Measurements from ENCODE around the gene GPR152.

The GPR152 gene

DNA sequence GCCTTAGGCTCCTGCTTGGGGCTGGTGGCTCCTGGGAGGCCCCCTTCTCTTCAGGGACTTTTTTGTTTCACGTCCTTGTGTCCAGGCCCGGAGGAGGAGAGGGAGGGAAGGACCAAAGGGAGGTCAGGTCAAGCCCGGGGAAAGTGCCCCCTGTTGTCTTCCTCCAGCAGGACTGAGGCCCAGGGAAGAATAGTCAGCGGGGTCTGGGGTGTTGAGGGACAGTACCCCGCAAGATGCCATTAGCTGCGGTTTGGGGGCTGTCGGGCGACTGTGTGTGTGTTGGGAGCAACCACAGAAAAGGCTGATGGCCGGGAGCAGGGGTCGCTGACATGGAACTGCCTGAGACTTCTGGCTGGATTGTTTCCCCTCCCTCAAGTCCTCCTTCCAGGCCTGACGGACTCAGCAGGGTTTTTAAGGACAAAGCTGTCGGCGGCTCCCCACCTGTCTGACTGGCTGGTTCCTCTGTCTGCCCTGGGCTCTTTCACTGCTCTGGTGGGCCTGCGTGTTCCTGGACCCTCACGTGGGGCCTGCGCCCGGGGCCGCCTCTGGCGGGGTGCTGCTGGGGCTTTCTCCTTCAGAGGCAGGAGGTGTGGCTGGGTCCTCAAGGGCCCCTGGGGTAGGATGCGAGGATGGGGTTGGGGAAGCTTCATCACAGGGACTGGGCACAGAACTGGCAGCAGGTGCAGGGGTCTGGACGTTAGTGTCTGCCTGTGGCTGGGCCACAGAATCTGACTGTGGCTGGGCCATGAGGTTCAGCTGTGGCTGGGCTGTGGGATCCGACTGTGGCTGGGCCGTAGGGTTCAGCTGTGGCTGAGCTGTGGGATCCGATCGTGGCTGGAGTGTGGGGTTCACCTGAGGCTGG lies 1.5 kb downstream of the GPR152 start:
- TF ChIP-seq, protein P1, sequence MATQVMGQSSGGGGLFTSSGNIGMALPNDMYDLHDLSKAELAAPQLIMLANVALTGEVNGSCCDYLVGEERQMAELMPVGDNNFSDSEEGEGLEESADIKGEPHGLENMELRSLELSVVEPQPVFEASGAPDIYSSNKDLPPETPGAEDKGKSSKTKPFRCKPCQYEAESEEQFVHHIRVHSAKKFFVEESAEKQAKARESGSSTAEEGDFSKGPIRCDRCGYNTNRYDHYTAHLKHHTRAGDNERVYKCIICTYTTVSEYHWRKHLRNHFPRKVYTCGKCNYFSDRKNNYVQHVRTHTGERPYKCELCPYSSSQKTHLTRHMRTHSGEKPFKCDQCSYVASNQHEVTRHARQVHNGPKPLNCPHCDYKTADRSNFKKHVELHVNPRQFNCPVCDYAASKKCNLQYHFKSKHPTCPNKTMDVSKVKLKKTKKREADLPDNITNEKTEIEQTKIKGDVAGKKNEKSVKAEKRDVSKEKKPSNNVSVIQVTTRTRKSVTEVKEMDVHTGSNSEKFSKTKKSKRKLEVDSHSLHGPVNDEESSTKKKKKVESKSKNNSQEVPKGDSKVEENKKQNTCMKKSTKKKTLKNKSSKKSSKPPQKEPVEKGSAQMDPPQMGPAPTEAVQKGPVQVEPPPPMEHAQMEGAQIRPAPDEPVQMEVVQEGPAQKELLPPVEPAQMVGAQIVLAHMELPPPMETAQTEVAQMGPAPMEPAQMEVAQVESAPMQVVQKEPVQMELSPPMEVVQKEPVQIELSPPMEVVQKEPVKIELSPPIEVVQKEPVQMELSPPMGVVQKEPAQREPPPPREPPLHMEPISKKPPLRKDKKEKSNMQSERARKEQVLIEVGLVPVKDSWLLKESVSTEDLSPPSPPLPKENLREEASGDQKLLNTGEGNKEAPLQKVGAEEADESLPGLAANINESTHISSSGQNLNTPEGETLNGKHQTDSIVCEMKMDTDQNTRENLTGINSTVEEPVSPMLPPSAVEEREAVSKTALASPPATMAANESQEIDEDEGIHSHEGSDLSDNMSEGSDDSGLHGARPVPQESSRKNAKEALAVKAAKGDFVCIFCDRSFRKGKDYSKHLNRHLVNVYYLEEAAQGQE (IDR thresholded peaks at IDR 0.05; ENCODE audit: insufficient read depth in 1 of 2, low read depth in 2 of 2, low read length in 2 of 2): no peak
- no peak for TF ChIP-seq SIN3A (IDR thresholded peaks at IDR 0.05; ENCODE audit: borderline replicate concordance, insufficient read depth, low read length)
- no peak for TF ChIP-seq FOXP2 (optimal IDR thresholded peaks at IDR 0.05; ENCODE audit: borderline replicate concordance, extremely low read depth, extremely low read length, insufficient read depth)
- no peak for TF ChIP-seq POLR2AphosphoS5 (IDR thresholded peaks at IDR 0.05; ENCODE audit: low read depth, low read length)
- no peak for TF ChIP-seq TAF1 (IDR thresholded peaks at IDR 0.05; ENCODE audit: borderline replicate concordance, insufficient read depth, low read length)

DNA sequence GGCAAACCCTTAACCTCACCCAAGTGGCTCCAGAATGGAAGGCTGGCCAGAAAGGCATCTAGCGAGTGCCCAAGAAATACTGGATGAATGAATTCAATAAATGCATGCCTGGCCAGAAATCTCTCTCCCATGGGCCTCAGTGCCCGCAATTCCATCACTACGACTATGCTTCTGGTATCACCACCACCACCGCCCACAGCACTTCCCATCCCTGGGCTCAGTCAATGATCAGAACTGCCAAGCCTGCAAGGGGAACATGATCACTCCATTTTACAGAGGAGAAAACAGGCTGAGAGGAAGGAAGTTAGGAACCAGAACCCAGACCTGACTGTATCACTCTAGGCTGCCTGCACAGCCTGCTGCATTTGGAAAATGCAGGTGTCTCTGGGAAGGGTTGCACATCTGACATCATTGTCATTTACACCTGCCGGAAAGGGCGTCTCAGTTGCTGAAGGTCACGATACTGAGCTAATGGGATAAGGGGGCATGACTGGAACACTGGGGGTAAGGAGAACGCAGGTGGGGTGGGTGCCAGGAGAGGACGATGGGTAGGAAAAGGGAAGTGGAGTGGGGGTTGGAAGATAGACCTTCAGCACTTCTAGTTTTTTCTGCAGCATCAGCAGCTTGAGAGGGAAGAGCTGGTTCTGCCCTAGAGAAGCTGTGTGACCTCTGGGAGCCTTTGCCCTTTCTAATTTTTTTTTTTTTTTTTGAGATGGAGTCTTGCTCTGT lies 3.2 kb downstream of the GPR152 start:
- TF ChIP-seq TAF1 (IDR thresholded peaks at IDR 0.05; ENCODE audit: borderline replicate concordance, insufficient read depth, low read length) (no peak), SIN3A (IDR thresholded peaks at IDR 0.05; ENCODE audit: borderline replicate concordance, insufficient read depth, low read length) (no peak), FOXP2 (optimal IDR thresholded peaks at IDR 0.05; ENCODE audit: borderline replicate concordance, extremely low read depth, extremely low read length, insufficient read depth) (no peak), POLR2AphosphoS5 (IDR thresholded peaks at IDR 0.05; ENCODE audit: low read depth, low read length) (no peak)
- TF ChIP-seq, protein P1 (IDR thresholded peaks at IDR 0.05; ENCODE audit: insufficient read depth in 1 of 2, low read depth in 2 of 2, low read length in 2 of 2): no peak

DNA sequence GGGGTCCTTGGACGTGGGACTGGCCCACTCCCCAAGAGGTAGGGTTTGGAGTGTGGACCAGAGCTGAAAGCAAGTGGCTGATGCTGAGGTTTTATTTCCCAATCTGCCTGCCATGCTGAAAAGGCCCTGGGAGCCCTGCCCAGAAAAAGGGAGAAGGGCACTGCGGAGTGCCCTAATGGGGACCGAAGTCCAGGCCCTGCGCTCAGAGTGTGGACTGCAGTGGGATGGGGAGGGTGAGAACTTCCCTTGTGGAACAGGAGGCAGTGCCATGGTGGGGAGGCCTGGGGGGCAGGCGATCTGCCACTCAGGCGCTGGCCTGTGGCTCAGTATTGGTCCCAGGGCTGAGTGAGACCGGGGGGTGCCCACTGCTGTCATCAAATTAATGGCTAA lies 4.3 kb downstream of the GPR152 start:
- no peak for TF ChIP-seq FOXP2 (optimal IDR thresholded peaks at IDR 0.05; ENCODE audit: borderline replicate concordance, extremely low read depth, extremely low read length, insufficient read depth)
- TF ChIP-seq TAF1 (IDR thresholded peaks at IDR 0.05; ENCODE audit: borderline replicate concordance, insufficient read depth, low read length): no peak
- no peak for TF ChIP-seq SIN3A (IDR thresholded peaks at IDR 0.05; ENCODE audit: borderline replicate concordance, insufficient read depth, low read length)
- TF ChIP-seq, protein P1 (IDR thresholded peaks at IDR 0.05; ENCODE audit: insufficient read depth in 1 of 2, low read depth in 2 of 2, low read length in 2 of 2): no peak
- no peak for TF ChIP-seq POLR2AphosphoS5 (IDR thresholded peaks at IDR 0.05; ENCODE audit: low read depth, low read length)

DNA sequence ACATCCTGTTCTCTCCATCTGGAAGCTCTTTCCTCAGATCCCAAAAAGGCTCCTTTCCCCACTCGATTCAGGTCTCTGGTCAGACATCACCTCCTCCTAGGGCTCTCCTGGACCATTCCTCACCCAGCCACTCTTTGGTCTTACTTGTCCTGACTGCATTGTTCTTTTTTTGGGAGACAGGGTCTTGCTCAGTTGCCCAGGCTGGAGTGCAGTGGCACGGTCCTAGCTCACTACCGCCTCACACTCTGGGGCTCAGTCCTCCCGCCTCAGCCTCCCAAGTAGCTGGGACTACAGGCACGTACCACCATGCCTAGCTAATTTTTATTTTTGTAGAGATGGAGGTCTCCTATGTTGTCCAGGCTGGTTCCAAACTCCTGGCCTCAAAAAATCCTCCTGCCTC lies 7.0 kb downstream of the GPR152 start:
- TF ChIP-seq FOXP2 (optimal IDR thresholded peaks at IDR 0.05; ENCODE audit: borderline replicate concordance, extremely low read depth, extremely low read length, insufficient read depth) (no peak), TAF1 (IDR thresholded peaks at IDR 0.05; ENCODE audit: borderline replicate concordance, insufficient read depth, low read length) (no peak), POLR2AphosphoS5 (IDR thresholded peaks at IDR 0.05; ENCODE audit: low read depth, low read length) (no peak), SIN3A (IDR thresholded peaks at IDR 0.05; ENCODE audit: borderline replicate concordance, insufficient read depth, low read length) (no peak)
- TF ChIP-seq, protein P1 (IDR thresholded peaks at IDR 0.05; ENCODE audit: insufficient read depth in 1 of 2, low read depth in 2 of 2, low read length in 2 of 2): no peak

All from PFSK-1 (cell line).